RWPE2 (cell line): ENCODE measurements around the gene AQP2.

Experiments
- ATAC-seq: fragments of 200-7000 bp; cut with Tn5 transposase; 3 replicates; pipeline ENCODE4 v1.9.1; 2021; ENCODE audit warnings: low read depth
- DNase-seq: peaks from one replicate; pipeline ENCODE4 v3.0.0-alpha.2; 2020; ENCODE audit warnings: low spot score
- H3K27ac ChIP-seq: fragments of 450-650 bp; 2 replicates; pipeline ENCODE4 v1.5.1; 2017; ENCODE audit warnings: mild to moderate bottlenecking; ENCODE audit not compliant: poor library complexity, severe bottlenecking
- H3K27me3 ChIP-seq: fragments of 250-450 bp; sonication (Bioruptor Pico); 2 replicates; pipeline ENCODE4 v1.5.1; 2021; ENCODE audit warnings: mild to moderate bottlenecking, moderate library complexity; ENCODE audit not compliant: insufficient read depth, poor library complexity, severe bottlenecking
- H3K36me3 ChIP-seq: fragments of 250-450 bp; sonication (Bioruptor Pico); 2 replicates; pipeline ENCODE4 v1.5.1; 2020; ENCODE audit warnings: low read depth, mild to moderate bottlenecking, moderate library complexity
- H3K4me1 ChIP-seq: fragments of 250-450 bp; sonication (Bioruptor Pico); 2 replicates; pipeline ENCODE4 v1.5.1; 2021; ENCODE audit warnings: mild to moderate bottlenecking, moderate library complexity; ENCODE audit not compliant: insufficient read depth, poor library complexity, severe bottlenecking
- H3K4me3 ChIP-seq: fragments of 250-450 bp; sonication (Bioruptor Pico); 2 replicates; pipeline ENCODE4 v1.5.1; 2021; ENCODE audit warnings: mild to moderate bottlenecking, moderate library complexity; ENCODE audit not compliant: severe bottlenecking
- H3K9me3 ChIP-seq: fragments of 250-450 bp; sonication (Bioruptor Pico); 2 replicates; pipeline ENCODE4 v1.5.1; 2021; ENCODE audit warnings: mild to moderate bottlenecking, moderate library complexity; ENCODE audit not compliant: severe bottlenecking
- TF ChIP-seq, protein P1 (sequence below): fragments of 450-650 bp; IDR thresholded peaks from one replicate; pipeline ENCODE4 v1.5.1; 2017; ENCODE audit warnings: mild to moderate bottlenecking, moderate library complexity; ENCODE audit not compliant: poor library complexity, severe bottlenecking

The AQP2 gene

DNA sequence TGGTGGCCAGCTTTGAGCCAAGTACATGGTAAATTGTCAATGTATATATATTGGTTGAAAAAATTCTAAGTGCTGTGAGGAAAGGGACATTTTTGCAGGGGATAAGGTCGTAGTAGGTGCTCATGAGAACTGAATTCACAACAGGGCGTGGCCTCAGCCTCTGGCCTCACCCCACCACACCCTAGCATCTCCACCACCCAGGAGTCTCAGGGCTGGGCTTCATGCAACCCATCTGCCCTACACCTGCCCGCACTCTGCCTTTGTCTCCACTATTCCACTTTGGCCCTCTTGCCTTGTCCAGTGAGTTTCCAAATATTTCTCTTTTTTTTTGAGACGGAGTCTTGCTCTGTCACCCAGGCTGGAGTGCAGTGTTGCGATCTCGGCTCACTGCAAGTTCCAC is 22.1 kb upstream of the AQP2 start:
- no peak for ATAC-seq

DNA sequence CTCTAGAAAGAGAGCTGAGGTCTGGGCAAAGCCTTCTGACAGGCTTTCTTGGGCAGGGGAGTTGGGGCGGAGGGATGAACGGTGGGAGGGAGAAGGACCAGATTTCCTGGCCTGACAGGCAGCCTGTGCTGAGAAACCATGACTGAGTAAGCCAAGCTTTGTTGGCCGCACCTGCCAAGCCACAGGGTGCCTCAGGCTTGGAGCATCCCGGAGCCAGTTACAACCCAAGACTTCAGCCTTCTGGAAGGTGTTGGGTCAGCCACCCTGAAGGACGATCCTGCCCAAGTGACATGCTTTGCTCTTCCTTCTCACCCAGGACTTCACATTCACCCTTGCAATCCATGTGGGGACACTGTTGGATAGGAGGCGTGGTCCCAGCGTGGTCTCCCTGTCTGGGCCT is 21.0 kb upstream of the AQP2 start:
- H3K36me3 ChIP-seq, result no peaks in the 10 kb centered on the region
- DNase-seq (no peak), ATAC-seq (no peak)

More for the DNA sequence above, 22.1 kb upstream of the AQP2 start:
- Histone ChIP-seq H3K27me3 (no peaks in the 10 kb centered on the region), H3K9me3 (no peaks in the 10 kb centered on the region), H3K36me3 (no peaks in the 10 kb centered on the region), H3K4me3 (no peak overlapping the region), H3K4me1 (no peaks in the 10 kb centered on the region), H3K27ac (no peak overlapping the region)
- TF ChIP-seq, protein P1, sequence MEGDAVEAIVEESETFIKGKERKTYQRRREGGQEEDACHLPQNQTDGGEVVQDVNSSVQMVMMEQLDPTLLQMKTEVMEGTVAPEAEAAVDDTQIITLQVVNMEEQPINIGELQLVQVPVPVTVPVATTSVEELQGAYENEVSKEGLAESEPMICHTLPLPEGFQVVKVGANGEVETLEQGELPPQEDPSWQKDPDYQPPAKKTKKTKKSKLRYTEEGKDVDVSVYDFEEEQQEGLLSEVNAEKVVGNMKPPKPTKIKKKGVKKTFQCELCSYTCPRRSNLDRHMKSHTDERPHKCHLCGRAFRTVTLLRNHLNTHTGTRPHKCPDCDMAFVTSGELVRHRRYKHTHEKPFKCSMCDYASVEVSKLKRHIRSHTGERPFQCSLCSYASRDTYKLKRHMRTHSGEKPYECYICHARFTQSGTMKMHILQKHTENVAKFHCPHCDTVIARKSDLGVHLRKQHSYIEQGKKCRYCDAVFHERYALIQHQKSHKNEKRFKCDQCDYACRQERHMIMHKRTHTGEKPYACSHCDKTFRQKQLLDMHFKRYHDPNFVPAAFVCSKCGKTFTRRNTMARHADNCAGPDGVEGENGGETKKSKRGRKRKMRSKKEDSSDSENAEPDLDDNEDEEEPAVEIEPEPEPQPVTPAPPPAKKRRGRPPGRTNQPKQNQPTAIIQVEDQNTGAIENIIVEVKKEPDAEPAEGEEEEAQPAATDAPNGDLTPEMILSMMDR, result no peak
- no peak for DNase-seq

DNA sequence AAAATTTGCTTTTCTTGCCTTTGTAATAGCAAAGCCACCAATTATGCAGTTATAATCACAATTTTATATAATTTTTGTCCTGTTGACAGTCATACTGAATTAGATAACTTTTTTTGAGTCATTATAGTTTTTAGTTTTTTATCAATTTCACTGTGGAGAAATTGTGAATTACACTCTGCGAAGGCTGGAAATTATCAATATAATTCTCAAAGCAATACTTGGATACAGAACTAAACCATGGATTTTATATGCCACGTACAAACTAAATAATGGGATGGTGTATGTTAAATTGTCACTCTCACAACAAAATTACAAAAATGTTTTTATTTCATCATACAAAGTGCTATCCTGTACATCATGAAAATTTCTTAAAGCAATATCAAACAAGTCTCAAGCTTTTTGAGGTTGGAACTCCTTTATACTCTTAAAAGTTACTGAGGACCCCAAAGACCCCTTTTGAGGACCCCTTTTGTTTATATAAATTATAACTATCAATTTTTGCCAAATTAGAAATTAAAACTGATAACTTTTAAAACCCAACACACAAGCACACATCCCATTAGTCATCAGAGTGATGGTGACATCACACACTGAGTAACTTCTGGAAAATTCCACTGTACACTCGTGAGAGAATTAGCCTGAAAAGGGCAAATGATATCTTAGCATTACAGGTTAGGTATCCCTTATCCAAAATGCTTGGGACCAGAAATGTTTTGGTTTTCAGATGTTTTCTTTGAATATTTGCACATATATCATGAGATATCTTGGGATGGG is 19.8 kb upstream of the AQP2 start:
- H3K27ac ChIP-seq, result no peak overlapping the region
- no peaks in the 10 kb centered on the region for H3K27me3 ChIP-seq
- no peak overlapping the region for H3K4me3 ChIP-seq
- ATAC-seq (peak; percentile 67; the same call in 2 of the 3 replicates), DNase-seq (no peak)
- H3K9me3 ChIP-seq, result no peaks in the 10 kb centered on the region
- TF ChIP-seq, protein P1, result no peak
- no peaks in the 10 kb centered on the region for H3K4me1 ChIP-seq
- H3K36me3 ChIP-seq, result no peaks in the 10 kb centered on the region

More for the DNA sequence above, 21.0 kb upstream of the AQP2 start:
- no peaks in the 10 kb centered on the region for H3K27me3 ChIP-seq
- H3K4me1 ChIP-seq, result no peaks in the 10 kb centered on the region
- no peaks in the 10 kb centered on the region for H3K9me3 ChIP-seq
- H3K27ac ChIP-seq, result no peak overlapping the region
- no peak overlapping the region for H3K4me3 ChIP-seq
- TF ChIP-seq, protein P1, result no peak

DNA sequence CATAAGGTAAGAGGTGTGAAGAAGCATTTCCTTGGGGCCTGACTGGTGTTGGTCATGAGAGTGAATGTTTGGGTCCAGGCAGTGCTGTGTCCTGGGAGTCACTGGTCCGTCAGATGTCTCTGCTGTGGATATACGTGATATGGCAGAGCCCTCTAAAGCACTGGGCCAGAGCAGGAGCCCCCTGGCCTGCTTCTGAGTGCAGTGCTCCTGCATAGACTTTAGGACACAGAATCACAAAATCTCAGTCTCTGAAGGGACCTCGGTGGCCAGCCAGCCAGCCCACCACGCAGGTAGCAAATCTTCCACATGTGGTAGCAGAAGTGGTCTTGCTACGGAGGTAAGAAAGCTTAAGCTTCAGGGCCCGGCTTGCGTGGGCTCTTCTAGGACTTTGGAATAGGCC is 18.5 kb upstream of the AQP2 start:
- ATAC-seq, result no peak
- Histone ChIP-seq H3K9me3 (no peaks in the 10 kb centered on the region), H3K36me3 (no peaks in the 10 kb centered on the region), H3K27me3 (no peaks in the 10 kb centered on the region), H3K27ac (no peak overlapping the region), H3K4me1 (peaks cover 2% of the 10 kb centered on the region), H3K4me3 (no peak overlapping the region)
- TF ChIP-seq, protein P1, result no peak
- no peak for DNase-seq

DNA sequence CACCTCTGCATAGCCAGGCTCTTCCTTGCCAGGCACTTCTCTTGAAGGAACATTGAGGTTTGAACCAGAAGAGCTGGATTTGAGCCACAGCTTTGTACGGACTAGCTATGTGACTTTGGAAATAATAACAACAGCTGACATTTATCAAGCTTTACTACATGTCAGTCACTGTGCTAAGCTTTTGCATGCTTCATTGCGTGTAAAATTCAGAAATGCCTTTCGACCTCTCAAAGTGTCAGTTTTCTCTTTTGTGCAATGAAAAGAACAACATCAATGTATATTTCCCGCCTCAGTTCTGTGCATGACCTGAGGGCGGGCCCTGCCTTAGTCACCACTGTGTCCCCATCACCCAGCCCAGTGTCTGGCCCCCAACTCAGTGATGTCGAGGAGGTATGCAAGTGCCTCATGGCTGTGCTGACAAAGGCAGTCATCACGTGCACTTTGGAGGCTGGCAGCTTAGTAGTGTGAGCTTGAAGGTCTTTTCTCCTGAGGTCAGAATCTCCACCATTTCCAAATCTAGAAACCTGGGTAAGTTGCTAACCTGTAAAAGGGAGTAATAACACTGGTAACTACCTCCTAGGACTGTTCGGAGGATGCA is 17.9 kb upstream of the AQP2 start:
- TF ChIP-seq, protein P1, result no peak
- Histone ChIP-seq H3K4me1 (peaks cover 7% of the 10 kb centered on the region), H3K4me3 (no peak overlapping the region), H3K9me3 (no peaks in the 10 kb centered on the region), H3K36me3 (no peaks in the 10 kb centered on the region), H3K27ac (no peak overlapping the region), H3K27me3 (no peaks in the 10 kb centered on the region)
- DNase-seq, result no peak
- ATAC-seq, result no peak
